Raji (cell line): ENCODE data around the gene ACBD6.

Source experiments
- POLR2A ChIP-seq: IDR thresholded peaks from 2 replicates; pipeline ENCODE4 v1.6.1; 2011; ENCODE audit warnings: low read depth, low read length, control low read depth; ENCODE audit not compliant: insufficient read depth

ACBD6 gene

DNA sequence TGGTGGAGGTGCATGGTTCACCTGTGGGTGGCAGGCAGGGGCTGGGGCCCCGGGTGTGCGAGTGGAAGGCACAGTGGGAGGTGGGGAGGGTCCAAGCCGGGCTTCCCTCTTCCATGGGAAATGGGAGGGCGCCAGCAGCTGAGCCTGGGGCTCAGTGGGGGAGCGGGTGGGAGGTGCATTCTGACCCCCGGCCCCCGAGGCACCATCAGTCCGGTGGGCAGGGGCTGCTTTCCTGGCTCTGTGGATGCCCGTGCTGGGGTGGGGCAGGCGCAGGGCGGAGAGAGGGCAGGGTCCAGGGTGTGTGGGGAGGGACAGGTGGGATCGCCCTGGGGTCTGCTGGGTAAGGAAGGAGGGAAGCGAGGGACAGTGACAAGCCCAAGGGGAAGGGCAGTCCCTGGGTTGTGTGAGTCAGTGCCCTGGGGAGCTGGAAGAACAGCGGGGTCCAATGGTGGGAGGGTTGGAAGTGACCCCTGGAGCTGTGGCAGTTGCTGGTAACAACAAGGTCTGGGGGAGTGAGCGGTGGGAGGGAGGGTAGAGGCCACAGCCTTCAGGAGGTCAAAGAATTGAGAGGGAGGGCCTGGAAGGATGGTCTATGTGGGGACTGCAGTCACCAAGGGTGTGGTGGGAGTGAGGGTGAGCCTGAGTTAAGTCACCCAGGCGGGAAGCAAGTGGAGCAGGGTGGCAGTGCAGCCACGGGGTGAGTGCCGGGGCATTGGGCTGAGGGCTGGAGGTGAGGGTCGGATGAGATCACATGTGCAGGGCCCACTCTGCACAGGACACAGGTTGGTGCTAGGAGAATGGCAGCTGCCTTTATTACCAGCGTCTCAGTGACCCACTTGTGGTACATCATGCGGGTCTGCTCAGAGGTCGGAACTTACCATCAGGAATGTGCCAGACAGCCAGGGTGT is 242.7 kb downstream of the ACBD6 start:
- no peak for TF ChIP-seq POLR2A

DNA sequence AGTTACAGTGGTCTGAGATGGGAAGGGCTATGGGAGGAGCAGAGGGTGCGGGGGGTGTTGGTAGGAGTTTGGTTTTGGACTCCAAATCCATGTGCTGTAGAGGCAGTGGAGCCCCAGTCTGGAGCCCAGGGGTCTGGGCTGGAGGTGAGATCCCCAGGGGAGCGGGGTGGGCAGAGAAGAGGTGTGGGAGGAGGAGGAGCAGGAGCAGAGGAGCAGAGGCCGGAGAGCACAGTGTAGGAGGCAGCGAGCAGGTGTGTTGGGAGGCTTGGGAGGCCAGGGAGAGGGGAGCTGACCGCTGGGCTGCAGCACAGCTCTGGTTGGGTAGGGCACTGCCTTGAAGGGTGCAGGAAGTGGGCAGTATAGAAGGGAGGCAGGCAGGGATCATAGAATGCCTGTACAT is 243.4 kb downstream of the ACBD6 start:
- TF ChIP-seq POLR2A: no peak

DNA sequence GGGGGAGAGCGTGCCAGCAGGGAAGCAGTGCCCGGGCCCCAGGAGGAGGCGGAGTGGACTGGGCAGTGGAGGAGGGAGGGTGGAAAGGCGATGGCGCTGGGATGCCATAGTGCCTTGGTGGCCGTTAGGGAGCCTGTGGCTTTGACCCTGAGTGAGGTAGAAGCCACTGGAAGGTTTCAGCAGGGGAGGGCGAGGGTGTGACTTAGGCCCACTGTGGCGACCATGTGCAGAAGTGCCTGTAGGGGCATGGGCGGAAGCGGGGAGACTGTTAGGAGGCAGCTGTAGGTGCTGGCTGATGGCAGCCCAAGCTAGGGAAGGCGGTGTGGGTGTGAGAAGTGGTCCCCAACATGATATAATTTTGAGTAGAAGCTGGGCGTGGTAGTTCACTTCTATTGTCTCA is 244.1 kb downstream of the ACBD6 start:
- TF ChIP-seq POLR2A: no peak

DNA sequence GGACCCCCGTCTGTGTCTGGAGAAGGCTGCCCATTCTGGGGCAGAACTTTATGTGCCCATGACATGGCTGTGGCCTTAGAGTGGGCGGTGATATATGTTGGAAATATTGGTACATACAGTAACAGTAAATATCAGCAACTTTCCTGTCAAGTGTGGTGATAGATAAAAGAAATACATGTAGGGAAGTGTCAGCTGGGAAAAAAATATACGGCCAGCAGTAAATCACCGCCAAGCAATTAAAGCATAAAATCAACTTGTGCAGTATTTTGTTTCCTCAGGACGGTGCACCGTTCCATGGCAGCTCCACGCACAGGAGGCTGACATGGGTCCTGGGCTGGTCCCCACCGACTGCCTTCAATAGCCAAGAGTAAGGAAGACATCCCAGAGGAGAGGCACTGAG is 244.9 kb downstream of the ACBD6 start:
- no peak for TF ChIP-seq POLR2A

DNA sequence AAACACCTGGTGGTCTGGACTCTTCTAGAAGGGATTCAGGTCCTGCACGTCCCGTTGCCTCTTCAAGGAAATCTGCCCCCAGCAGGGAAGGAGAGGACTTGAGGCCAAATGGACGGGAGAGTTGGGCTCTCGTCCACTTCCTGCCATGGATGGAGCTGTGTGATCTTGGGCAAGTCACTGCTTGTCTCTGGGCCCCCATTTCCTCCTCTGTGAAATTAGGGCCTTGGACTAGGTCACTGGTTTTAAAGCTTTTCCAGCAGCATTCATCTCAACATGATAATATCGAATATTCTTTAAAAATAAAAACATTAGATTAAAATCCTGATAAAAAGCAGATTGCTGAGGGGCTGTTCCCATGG is 245.4 kb downstream of the ACBD6 start:
- TF ChIP-seq POLR2A: no peak

DNA sequence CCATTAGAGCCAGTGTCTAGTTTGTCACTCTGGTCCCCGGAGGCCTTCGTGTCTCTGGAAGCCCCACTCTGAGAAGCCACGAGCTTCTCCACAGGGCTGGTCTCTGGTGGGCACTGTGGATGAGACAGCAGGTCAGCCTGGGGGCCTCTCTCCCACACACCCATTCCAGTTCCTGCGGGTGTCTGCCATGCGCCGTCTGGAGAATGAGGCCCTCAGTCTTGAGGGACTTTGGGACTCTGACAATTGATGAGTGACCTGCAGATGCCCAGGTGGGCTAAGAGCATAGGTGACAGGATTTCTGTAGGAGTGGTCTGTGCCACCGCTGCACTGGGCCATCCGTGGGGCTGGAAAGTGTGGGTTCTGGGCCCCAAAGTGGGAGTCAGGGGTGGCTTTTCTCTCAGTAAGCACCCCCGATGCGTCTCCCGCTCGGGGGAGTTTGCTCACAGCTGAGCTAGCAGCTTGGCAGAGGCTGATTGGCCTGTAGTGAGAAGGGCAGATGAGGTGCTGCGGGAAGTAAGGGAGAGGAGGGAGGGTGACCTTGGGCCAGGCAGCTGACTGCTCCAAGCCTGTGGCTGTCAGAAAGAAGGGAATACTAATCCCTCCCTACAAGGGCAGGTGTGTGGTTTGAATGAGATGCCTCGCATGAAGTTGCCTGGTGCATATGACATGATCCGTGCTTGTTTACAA is 245.9 kb downstream of the ACBD6 start:
- no peak for TF ChIP-seq POLR2A

DNA sequence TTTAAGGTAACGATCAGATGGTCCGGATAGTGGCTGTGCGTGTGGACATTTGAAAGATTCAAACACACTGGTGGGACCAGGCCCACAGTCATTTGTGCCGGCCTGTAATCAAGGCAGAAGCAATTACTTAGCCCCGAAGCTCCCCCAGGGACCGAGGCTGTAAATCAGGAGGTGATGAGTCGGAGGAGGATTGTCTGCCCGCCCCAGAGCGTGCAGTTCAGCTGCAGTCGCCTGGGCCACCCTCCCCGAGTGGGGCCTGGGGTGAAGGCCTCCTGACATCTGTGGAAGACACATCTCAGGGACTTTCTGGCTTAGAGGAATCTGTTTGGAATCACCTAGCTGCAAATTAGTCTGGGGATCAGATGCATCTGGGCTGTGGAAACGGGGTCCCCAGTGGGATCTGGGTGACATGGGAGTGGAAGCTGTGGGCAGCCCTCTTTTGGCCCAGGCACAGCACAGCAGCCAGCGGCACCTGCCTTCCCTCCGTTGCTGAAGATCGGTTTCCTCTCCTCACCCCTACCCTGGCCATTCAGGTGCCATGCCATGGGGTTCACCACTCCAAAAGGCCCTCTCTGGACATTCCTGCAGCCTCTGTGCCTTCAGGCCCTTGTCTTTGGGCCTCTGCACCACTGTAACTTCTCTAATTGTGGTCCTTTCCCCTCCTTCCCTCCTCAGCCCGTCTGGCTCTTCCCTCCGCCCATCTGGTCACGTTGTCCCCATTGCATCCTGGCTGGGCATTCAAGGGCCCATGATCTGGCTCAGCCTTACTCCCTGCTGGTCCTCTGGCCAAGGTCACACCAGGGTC is 246.6 kb downstream of the ACBD6 start:
- TF ChIP-seq POLR2A: no peak

DNA sequence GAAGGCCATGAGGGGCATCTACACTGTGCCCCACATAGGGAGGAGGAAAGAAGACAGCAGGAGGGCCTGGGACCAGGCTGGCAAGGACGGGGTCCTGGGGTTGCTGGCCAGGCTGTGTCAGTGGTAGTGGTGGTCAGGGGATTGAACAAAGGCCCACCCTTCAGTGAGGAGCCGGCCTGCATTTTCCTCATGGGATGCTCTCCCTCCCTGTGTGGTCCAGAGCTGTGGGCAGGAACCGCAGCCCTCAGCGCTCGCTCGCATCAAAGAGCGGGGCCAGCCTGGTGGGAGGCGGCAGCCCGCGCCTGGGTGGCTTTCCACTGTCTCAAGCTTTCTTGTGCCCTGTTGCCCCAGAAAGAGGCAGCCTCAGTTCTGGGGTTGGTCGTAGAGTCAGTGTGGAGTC is 247.5 kb downstream of the ACBD6 start:
- TF ChIP-seq POLR2A: no peak

DNA sequence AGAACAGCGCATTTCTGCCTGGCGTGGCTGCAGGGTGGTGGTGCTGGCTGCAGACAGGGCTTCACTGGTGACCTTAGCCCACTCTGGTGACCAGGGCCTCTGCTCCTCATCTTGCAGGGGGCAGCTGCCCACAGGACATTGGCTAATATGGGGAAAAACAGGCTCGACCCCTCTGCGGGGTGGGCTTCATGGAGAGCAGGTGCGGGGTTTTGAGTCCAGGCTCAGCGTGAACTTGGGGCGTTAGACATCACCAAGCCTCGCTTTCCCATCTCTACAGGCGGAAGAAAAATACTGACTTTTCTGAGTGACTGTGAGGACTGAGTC is 247.9 kb downstream of the ACBD6 start:
- no peak for TF ChIP-seq POLR2A

DNA sequence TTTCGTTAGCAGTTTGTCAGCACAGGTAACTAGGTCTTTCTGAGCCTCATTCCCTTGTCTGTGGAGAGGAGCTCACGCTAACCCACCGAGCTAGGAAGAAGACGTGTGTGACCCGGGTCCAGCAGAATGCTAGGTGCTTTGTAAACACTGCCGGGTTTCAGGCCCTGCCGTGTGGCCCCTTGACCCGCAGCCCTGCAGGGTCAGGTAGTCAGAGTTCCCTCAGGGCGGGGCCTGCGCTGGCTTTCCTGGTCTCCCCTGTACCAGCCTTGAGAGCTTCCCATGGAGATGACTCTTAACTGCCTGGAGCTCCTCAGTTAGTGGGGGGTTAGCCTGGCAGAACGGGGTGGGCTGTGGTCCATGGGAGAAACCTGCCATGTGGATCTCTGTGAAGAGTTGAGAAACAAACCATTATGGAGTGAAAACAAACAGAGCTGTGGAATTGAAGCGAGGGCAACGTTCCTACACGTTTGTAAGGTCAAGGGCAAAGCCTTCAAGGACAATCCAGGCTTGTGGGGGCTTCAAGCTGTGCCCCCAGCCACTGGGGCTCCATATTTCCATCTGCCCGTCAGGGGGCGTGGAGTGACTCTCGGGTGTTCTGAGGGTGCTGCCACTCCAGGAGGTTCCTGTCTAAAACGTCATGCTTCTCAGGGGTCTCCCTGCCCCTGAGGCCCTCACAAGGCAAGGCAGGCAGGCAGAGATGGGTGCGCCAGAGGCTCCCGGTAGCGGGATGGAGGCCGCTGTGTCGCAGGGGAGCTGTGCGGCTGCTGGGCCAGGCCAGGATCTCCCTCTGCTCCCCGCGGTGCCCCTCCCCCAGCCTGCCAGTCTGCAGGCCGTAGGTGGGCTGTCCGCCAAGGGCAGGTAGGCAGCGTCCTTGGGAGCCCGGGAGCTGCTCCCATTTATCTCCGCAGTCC is 248.5 kb downstream of the ACBD6 start:
- TF ChIP-seq POLR2A: no peak

DNA sequence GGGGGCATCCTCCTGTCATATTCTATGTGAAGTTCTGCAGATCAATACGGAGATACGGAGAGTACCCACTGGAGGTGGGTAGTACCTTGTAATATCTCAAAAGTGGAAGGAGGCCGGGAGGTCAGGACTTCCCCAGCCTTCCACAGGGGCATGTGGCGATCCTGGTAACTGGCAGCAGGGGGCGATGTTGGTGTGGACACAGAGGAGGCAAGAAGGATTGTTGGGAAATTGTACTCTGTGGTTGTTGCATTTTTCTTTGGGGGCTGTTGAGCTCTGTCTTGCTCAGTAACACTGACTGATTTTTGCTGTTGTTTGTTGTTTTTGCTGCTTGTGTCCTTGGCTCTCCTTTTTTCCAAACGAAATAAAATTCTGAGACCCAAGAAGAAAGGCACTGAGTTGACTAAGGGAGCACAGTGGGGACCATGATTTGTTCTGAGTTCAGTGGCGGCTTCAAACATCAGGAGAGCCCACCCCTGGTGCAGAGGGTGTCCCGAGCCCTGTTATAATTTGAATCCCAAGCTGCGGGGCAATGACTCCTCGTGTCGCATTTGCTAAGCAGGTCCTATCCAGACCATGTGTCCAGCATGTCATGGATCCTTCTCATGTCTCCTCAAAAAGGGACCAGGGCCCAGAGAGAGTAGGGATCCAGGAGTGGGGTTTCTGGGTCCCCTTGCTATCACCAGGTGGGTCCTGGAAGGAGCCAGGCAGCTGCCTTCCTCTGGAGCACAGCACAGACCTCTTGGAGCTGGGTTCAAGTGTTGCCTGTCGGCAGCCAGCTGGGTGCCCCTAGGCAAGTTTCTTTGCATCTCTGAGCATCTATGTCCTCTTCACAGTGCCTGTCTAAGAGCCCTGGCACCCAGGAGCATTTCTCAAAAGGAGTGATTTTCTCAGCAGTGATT is 249.5 kb downstream of the ACBD6 start:
- TF ChIP-seq POLR2A: no peak

DNA sequence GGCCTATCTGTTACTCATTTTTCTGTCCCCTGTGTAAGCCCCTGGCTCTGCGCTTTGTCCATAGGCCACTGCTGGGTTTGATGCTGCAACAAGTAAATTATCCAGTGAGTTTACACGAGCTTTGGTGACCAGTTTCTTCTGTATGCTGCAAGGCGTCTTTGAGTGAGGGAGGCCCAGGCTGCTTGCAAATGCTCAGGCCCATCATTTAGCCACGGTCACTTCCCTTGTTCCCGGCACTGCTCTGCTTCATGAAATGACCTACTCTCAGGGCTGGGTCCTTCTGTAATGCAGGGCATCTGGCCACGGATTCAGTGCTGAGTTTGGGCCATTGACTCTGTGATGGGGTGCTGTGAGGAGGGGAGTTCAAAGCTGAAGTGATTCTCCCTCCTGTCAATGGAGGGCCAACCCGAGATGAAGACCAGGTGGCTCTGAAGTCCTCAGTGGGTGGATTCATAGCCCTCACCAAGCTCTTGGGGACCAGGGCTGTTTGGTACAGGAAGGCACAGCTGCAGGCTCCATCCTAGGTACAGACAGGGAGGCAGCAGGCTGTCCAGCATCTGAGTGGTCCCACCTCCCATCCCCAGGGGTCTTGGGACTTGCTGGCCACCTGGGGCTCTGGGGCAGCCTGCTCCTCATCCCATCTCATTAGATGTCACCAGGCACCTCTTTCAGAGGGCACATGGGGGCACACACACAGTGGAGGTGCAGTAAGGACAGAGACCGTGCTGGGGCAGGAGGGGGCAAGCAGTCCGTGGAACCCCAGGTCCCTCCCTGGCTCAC is 250.7 kb downstream of the ACBD6 start:
- TF ChIP-seq POLR2A: no peak

DNA sequence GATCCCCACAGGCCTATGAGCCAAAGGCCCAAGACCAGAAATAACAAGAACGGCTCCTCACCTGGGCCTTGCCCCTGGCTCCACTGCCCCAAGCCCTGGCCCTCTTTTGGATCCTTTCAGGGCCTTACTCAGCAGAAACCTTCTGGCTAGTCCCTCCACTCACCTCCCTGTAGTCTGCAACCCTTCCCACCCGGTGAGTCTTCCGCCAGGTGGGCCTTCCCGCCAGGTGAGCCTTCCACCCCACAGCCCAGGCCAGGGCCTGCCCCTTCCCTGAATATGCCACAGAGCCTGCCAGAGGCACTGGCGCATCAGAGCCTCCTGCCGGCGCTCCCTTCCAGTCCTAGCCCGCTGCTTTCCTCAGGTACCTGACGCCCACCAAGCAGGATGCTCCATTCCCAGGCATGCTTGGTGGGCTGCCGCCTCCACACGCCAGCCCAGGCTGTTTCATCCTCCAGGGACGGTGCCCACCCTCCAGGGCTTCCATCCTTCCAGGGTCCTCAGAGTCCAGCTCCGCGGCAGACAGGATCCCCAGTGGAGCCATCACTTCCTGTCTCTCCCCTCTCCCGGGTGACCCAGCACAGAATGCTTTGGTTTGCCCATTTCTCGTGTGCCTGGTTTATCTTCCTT is 251.4 kb downstream of the ACBD6 start:
- no peak for TF ChIP-seq POLR2A
